GM21737 (cell line): ENCODE measurements around the gene MROH8.
"Not testable (repeated sequence)": the region's sequence is repeated elsewhere in the genome, so short reads cannot be mapped to it uniquely, and the experiment has no call there.

Experiments
- ATAC-seq: cut with Tn5 transposase; IDR thresholded peaks from one replicate; pipeline ENCODE4 v1.9.1; 2021; ENCODE audit warnings: mild to moderate bottlenecking, moderate library complexity; ENCODE audit not compliant: unreplicated experiment

The MROH8 gene

GRCh38 chr20:37155987-37156386 lies 23.4 kb downstream of the MROH8 start:
- ATAC-seq: no peak

GRCh38 chr20:37154684-37155298 lies 24.6 kb downstream of the MROH8 start:
- no peak for ATAC-seq

GRCh38 chr20:37152284-37152683 lies 27.1 kb downstream of the MROH8 start:
- no peak for ATAC-seq

- ATAC-seq: no peak
Observed at GRCh38 chr20:37151529-37151928, 27.8 kb downstream of the MROH8 start.

GRCh38 chr20:37150864-37151263 lies 28.5 kb downstream of the MROH8 start:
- ATAC-seq: not testable (repeated sequence)

- ATAC-seq: no peak
Observed at GRCh38 chr20:37147250-37147649, 32.1 kb downstream of the MROH8 start.

GRCh38 chr20:37144856-37145404 lies 34.4 kb downstream of the MROH8 start:
- ATAC-seq: no peak

- ATAC-seq: no peak
Observed at GRCh38 chr20:37142708-37143107, 36.6 kb downstream of the MROH8 start.

- ATAC-seq: no peak
Observed at GRCh38 chr20:37137547-37137946, 41.8 kb downstream of the MROH8 start.

GRCh38 chr20:37133952-37134351 lies 45.4 kb downstream of the MROH8 start:
- no peak for ATAC-seq

- no peak for ATAC-seq
Observed at GRCh38 chr20:37131486-37131885, 47.9 kb downstream of the MROH8 start.

- ATAC-seq: no peak
Observed at GRCh38 chr20:37128803-37129202, 50.5 kb downstream of the MROH8 start.

- not testable (repeated sequence) for ATAC-seq
Observed at GRCh38 chr20:37126290-37126689, 53.1 kb downstream of the MROH8 start.

GRCh38 chr20:37123441-37123840 lies 55.9 kb downstream of the MROH8 start:
- no peak for ATAC-seq

- no peak for ATAC-seq
Observed at GRCh38 chr20:37120497-37120896, 58.9 kb downstream of the MROH8 start.

GRCh38 chr20:37119356-37120036 lies 59.9 kb downstream of the MROH8 start:
- ATAC-seq: no peak

GRCh38 chr20:37114012-37114411 lies 65.3 kb downstream of the MROH8 start:
- ATAC-seq: no peak

- no peak for ATAC-seq
Observed at GRCh38 chr20:37111926-37112455, 67.4 kb downstream of the MROH8 start.

- ATAC-seq: no peak
Observed at GRCh38 chr20:37108676-37109075, 70.7 kb downstream of the MROH8 start.

GRCh38 chr20:37102571-37102970 lies 76.8 kb downstream of the MROH8 start:
- no peak for ATAC-seq

GRCh38 chr20:37096415-37097041 lies 82.8 kb downstream of the MROH8 start:
- peak; percentile 5 for ATAC-seq
